GM12873 (cell line): Measurements from ENCODE around the gene PCBP3.

Source experiments
- TF ChIP-seq, protein P1 (sequence below): IDR thresholded peaks from 2 replicates; pipeline ENCODE4 v1.5.1; 2012; ENCODE audit warnings: low read depth, mild to moderate bottlenecking, moderate library complexity, low read length, control low read depth; ENCODE audit not compliant: insufficient read depth; ENCODE audit errors: missing control alignments

The PCBP3 gene

GRCh38 chr21:45636951-45637646 is 6.4 kb upstream of the PCBP3 start:
- TF ChIP-seq, protein P1, sequence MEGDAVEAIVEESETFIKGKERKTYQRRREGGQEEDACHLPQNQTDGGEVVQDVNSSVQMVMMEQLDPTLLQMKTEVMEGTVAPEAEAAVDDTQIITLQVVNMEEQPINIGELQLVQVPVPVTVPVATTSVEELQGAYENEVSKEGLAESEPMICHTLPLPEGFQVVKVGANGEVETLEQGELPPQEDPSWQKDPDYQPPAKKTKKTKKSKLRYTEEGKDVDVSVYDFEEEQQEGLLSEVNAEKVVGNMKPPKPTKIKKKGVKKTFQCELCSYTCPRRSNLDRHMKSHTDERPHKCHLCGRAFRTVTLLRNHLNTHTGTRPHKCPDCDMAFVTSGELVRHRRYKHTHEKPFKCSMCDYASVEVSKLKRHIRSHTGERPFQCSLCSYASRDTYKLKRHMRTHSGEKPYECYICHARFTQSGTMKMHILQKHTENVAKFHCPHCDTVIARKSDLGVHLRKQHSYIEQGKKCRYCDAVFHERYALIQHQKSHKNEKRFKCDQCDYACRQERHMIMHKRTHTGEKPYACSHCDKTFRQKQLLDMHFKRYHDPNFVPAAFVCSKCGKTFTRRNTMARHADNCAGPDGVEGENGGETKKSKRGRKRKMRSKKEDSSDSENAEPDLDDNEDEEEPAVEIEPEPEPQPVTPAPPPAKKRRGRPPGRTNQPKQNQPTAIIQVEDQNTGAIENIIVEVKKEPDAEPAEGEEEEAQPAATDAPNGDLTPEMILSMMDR: no peak

DNA sequence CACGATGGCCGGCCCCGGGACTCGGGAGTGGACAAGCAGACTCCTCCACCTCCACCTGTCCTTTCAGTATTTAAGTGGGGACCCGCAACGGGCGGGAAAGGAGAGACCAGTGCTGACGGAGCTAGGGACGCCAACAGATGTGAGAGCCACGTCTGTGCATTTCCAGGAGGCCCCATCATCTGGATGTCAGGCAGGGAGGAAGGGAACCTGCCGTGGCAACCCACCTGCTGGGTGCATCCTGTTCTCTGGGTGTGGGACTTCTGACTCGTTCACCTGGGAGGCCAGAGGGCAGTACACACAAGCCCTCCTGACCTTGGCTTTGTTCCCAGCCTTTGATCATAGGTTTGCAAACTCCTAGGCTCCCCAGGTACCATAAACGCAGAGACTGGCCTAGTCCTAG is 5.6 kb upstream of the PCBP3 start:
- TF ChIP-seq, protein P1: no peak

DNA sequence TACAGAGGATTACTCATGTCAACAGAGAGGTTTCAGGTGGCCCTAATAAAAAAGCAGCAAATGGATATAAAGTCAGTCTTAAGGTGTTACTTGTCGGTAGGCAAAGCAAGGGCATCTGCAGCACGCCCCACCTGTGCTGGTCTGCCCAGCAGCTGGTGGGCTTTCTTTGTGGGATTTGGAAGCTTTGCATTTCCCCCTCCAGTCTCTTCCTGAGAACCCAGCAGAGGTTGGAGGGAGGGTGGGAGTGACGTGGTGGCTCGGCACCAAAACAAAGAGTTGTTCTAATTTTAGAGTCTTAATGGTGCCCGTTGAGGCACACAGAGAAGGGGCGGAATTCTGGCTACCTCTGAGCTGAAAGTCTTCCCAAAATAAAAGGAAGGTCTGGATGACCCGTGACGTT is 4.8 kb upstream of the PCBP3 start:
- TF ChIP-seq, protein P1: no peak

- TF ChIP-seq, protein P1: no peak
These were observed 4.1 kb upstream of the PCBP3 start for GRCh38 chr21:45639206-45640000.

GRCh38 chr21:45640001-45640887 is 3.3 kb upstream of the PCBP3 start:
- TF ChIP-seq, protein P1: no peak

- TF ChIP-seq, protein P1: no peak
These were observed 2.5 kb upstream of the PCBP3 start for GRCh38 chr21:45640888-45641479.

- TF ChIP-seq, protein P1: no peak
These were observed 2.0 kb upstream of the PCBP3 start for GRCh38 chr21:45641480-45642035.
